ENCODE measurements around the gene INSL3.

Gene INSL3, protein sequence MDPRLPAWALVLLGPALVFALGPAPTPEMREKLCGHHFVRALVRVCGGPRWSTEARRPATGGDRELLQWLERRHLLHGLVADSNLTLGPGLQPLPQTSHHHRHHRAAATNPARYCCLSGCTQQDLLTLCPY

DNA sequence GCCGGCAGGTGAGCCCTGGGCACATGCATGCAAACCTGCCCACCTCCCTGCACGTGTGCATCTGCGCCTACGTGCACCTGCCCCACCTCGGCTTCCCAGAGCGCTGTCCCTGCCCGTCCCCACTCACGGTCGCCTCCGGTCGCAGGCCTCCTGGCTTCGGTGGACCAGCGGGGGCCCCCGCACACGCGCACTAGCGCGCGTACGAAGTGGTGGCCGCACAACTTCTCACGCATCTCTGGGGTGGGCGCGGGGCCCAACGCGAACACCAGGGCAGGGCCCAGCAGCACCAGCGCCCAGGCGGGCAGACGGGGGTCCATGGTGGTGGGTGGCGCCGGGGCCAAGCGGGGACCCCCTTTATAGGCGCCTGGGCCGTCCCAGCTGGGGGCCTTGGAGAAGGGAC lies at the start of gene INSL3:
Gene INSL3, minus strand, starts transcription at position 330 of the 400 bp plus-strand sequence. Its CDS starts 13 bp downstream, at position 317.
- no peak for DNase-seq

DNA sequence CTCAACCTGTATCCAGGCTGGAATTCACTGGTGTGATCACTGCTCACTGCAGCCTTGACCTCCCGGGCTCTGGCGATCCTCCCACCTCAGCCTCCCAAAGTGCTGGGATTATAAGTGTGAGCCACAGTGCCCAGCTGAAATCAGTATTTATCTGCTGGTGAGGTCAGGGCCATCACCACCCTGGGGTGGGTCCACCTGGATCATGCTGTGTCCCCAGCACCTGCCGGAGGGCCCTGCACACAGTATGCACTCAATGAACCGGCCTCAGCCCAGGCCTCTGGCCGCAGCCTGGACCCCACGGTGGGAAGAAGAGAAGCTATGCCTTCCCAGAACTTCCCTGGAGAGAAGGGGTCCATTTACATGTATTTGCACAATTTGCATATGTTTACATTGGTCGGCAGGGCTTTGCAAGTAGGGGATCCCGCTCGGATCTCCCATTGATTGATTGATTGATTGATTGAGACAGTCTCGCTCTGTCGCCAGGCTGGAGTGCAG lies 47.8 kb upstream of the INSL3 start:
- no peak for DNase-seq

DNA sequence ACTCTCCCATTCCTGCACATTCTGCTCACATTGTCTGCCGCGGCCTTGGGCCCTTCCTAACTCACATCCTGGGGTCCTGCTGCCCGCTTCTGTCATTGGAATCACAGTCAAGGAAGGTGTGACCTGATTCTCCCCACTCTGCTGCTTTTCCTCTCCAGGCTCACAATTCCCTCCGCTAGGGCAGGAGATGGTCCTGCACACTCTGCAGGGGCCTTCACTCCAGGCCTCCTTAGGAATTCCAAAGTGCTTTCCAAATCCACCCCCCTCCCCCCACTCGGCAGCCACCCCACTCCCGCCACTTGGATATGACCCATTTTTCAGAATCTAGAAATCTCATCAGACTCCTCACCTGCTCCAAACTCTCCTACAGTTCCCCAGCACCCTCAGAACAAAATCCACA lies 47.4 kb upstream of the INSL3 start:
- no peak for DNase-seq

DNA sequence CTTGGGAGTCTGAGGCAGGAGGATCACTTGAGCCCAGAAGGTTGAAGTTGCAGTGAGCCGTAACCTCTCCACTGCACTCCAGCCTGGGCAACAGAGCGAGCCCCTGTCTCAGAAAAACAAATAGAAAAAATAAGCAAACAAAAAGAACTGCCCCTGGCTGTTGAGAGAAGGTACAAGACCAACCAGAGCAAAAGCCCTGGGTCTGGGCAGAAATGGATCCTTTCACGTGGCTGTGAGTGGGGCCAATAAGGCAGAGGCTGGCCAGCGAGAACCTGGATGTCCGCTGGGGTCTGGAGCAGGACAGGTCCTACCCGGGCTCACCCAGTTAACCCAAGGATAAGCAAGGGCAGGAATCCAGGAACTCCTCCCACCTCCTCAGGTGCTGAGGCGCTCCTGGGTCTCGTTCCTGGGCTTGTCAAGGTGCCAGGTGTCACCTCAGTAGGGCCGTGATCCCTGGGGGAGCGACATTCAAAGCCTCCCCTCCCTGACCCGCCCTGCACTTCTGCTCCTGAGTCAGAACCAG lies 45.7 kb upstream of the INSL3 start:
- DNase-seq, result no peak

- DNase-seq, result no peak
These were observed 45.1 kb upstream of the INSL3 start for GRCh38 chr19:17866312-17866963.

DNA sequence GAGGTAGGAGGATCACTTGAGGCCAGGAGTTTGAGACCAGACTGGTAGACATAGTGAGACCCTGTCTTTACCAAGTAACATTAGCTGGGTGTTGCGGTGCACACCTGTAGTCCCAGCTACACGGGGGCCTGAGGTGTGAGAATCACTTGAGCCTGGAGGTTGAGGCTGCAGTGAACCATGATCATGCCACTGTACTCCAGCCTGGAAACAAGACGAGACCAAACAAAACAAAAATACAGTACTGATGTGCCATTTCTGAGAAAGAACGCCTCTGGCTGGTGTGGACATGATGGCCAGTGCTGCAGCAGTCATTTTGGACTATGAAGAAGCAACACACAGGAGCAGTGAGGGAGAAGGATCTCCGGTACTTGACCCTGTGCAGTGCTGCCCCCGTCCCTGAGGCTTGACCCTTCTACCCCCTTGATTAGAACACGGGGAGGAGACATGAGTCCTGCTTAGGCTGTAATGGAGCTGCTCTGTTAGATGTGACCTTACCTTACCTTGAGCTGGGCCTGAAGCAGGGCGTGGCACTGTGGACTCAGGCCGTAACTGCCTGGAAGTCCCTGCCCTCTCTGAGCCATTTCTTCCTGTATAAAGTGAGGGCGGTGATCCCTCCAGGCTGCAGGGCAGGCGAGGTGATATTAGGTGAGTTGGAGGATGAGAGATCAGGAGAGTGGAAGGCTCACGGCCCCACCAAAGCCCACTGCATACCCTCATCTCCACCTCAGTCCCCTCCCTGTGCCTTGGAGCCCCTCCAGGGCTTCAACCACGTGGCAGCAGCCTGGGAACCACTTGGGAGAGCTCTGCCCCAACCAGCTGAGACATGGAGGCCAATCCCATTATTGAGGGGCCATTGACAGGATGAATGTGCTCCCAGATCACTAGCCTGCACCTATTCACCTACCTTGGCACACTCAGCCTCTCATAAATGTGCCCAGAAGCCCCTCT lies 44.3 kb upstream of the INSL3 start:
- no peak for DNase-seq

GRCh38 chr19:17863520-17864182 lies 42.3 kb upstream of the INSL3 start:
- DNase-seq, result no peak

GRCh38 chr19:17862711-17863519 lies 41.6 kb upstream of the INSL3 start:
- no peak for DNase-seq

GRCh38 chr19:17861542-17862402 lies 40.5 kb upstream of the INSL3 start:
- DNase-seq, result no peak

GRCh38 chr19:17860993-17861360 lies 39.7 kb upstream of the INSL3 start:
- DNase-seq, result no peak

- no peak for DNase-seq
These were observed 39.1 kb upstream of the INSL3 start for GRCh38 chr19:17860331-17860992.

GRCh38 chr19:17859533-17860330 lies 38.4 kb upstream of the INSL3 start, which contains the start of gene RPL18A:
Gene RPL18A (plus strand): TSS chr19:17859910. CDS start chr19:17859957, 47 bp downstream.
- peak; percentile 100 for DNase-seq

DNA sequence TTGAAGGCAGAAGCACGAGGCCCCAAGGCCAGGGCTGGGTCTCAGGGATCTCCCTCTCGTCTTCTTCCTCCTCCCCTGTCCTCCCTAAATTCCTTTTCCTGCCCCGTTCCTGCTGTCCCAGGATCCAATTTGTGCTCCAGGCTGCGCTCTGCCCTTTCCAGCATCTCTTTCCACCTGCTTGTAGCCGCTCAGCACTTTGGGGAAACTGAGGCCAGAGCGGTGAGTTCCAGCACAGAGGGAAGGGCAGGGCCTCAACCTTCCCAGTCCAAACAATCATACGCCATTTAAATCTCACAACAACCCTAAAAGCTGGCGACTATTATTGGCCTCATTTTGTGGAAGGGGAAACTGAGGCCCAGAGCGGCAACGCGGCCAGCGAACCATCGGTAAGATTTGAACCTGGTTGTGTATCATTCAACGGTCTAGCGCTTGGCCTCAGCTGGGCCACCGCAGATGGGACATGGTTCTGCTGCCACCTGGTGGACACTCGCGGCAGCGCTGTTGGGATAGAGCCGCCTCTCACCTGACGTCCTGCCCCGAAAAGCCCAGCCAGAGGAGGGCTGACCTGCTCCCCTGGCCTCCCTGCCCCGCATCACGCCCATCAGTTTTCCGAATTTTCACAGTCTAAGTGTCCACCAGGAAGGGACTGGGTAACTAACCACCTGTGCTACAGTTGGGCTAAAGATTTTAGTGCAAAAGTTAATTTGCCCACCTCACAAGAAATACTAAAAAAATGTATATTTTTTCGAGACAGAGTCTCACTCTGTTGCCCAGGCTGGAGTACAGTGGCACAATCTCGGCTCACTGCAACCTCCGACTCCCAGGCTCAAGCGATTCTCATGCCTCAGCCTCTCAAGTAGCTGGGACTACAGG lies 34.2 kb upstream of the INSL3 start:
- peak; percentile 71 for DNase-seq

DNA sequence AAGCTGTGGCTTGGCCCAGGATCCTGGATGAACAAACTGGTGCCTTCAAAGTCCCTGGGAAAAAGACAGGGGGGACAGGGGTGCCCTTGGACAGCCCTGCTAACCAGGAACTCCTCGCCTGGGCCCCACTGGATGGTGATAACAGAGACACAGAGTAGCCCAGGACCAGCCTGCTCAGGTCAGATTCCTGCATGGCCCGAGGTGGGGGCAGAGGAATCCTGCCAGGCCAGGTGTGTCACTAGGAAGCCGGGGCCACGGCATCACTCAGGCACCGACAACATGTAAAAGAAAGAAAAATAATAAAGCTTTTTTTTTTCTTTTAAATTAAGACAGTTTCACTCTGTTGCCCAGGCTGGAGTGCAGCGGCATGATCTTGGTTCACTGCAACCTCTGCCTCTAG lies 32.7 kb upstream of the INSL3 start:
- no peak for DNase-seq

DNA sequence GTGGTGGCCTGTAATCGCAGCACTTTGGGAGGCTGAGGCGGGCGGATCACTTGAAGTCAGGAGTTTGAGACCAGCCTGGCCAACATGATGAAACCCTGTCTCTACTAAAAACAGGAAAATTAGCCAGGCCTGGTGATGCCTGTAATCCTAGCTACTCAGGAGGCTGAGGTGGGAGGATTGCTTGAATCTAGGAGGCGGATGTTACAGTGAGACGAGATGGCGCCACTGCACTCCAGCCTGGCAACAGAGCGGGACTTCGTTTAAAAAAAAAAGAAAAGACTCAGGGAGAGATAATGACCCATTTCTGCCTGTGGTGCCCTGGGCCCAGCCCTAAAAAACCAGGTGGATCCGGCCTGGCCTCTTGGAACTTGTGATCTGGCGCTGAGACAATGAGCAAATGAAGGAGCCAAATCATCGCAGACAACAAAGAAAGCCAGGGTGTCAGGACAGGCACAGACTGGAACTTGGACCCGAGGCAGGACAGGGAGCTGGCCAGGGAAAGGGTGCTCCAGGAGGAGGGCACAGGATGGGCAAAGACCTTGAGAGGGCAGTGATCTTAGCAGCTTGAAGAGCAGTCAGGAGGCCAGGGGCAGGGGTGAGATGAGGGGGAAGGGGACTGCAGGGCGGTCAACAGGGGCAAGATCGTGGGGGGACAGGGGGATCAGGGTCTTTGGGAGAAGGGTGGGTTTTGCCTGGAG lies 27.4 kb upstream of the INSL3 start:
- DNase-seq, result no peak

GRCh38 chr19:17847538-17848366 lies 26.4 kb upstream of the INSL3 start, which contains the start of gene JAK3:
Gene JAK3 (minus strand): TSS chr19:17847982. CDS start chr19:17844417, 3,565 bp downstream.
- peak; percentile 90 for DNase-seq

DNA sequence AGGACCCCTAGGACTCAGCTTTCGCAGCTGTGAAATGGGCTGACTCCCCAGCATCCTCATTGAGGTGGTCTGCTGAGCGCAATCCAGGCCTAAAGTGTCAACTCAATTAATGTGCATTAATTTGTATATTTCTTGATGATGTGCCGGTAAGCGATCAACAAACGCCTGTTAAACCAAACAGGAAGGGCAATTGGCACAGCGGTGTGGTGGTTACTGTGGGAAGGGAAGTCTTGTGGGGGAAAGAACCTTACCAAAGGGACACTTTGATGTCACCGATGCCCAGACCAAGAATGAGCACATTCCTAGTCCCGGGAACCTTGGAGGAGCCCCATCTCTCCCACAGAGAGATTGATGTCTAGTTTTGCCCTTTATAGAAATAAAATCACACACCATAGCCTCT lies 24.8 kb upstream of the INSL3 start:
- DNase-seq, result no peak
